ENCODE measurements around the gene MITF.

MITF gene

GRCh38 chr3:69993757-69994156 is 254.5 kb downstream of the MITF start:
- Histone ChIP-seq H3K4me3 (ENCODE audit: low read depth, low read length) (no peak overlapping the region), H3K4me1 (ENCODE audit: control insufficient read depth, insufficient read depth, low read length, unreplicated experiment) (no peaks in the 10 kb centered on the region), H3K79me2 (ENCODE audit: control insufficient read depth, insufficient read depth, low read length, unreplicated experiment) (no peaks in the 10 kb centered on the region), H3K36me3 (ENCODE audit: insufficient read depth, low read length) (no peaks in the 10 kb centered on the region), H3K27ac (ENCODE audit: low read depth, low read length) (no peak overlapping the region), H3K27me3 (ENCODE audit: insufficient read depth, low read length) (peaks cover 46% of the 10 kb centered on the region), H2AFZ (ENCODE audit: low read length, unreplicated experiment) (no peak overlapping the region)

GRCh38 chr3:69994919-69995318 is 255.7 kb downstream of the MITF start:
- Histone ChIP-seq H3K36me3 (ENCODE audit: insufficient read depth, low read length) (no peaks in the 10 kb centered on the region), H3K27me3 (ENCODE audit: insufficient read depth, low read length) (peaks cover 44% of the 10 kb centered on the region)

GRCh38 chr3:69997631-69998307 is 258.5 kb downstream of the MITF start:
- Histone ChIP-seq H3K27me3 (ENCODE audit: insufficient read depth, low read length) (peaks cover 26% of the 10 kb centered on the region), H3K36me3 (ENCODE audit: insufficient read depth, low read length) (no peaks in the 10 kb centered on the region), H3K4me3 (ENCODE audit: low read depth, low read length) (no peak overlapping the region), H3K79me2 (ENCODE audit: control insufficient read depth, insufficient read depth, low read length, unreplicated experiment) (no peaks in the 10 kb centered on the region), H3K27ac (ENCODE audit: low read depth, low read length) (no peak overlapping the region), H3K4me1 (ENCODE audit: control insufficient read depth, insufficient read depth, low read length, unreplicated experiment) (no peaks in the 10 kb centered on the region), H2AFZ (ENCODE audit: low read length, unreplicated experiment) (no peak overlapping the region)

More at GRCh38 chr3:69994919-69995318, 255.7 kb downstream of the MITF start:
- Histone ChIP-seq H3K27ac (ENCODE audit: low read depth, low read length) (no peak overlapping the region), H2AFZ (ENCODE audit: low read length, unreplicated experiment) (no peak overlapping the region), H3K79me2 (ENCODE audit: control insufficient read depth, insufficient read depth, low read length, unreplicated experiment) (no peaks in the 10 kb centered on the region), H3K4me3 (ENCODE audit: low read depth, low read length) (no peak overlapping the region), H3K4me1 (ENCODE audit: control insufficient read depth, insufficient read depth, low read length, unreplicated experiment) (no peaks in the 10 kb centered on the region)

- Histone ChIP-seq H3K36me3 (ENCODE audit: insufficient read depth, low read length) (no peaks in the 10 kb centered on the region), H3K27me3 (ENCODE audit: insufficient read depth, low read length) (peaks cover 18% of the 10 kb centered on the region), H3K79me2 (ENCODE audit: control insufficient read depth, insufficient read depth, low read length, unreplicated experiment) (no peaks in the 10 kb centered on the region), H3K27ac (ENCODE audit: low read depth, low read length) (no peak overlapping the region), H2AFZ (ENCODE audit: low read length, unreplicated experiment) (peak overlapping the region; percentile 72), H3K4me3 (ENCODE audit: low read depth, low read length) (peak overlapping the region; percentile 67), H3K4me1 (ENCODE audit: control insufficient read depth, insufficient read depth, low read length, unreplicated experiment) (no peaks in the 10 kb centered on the region)
Measured at GRCh38 chr3:69998759-69999139, 259.5 kb downstream of the MITF start.

- H2AFZ ChIP-seq (ENCODE audit: low read length, unreplicated experiment) = peak within 1 kb of the TSS; percentile 72
- no peaks in the 10 kb centered on the region for H3K36me3 ChIP-seq (ENCODE audit: insufficient read depth, low read length)
- no peaks in the 10 kb centered on the region for H3K4me1 ChIP-seq (ENCODE audit: control insufficient read depth, insufficient read depth, low read length, unreplicated experiment)
- H3K4me3 ChIP-seq (ENCODE audit: low read depth, low read length) = peak within 1 kb of the TSS; percentile 67
- peaks cover 12% of the 10 kb centered on the region for H3K27me3 ChIP-seq (ENCODE audit: insufficient read depth, low read length)
- no peak within 1 kb of the TSS for H3K27ac ChIP-seq (ENCODE audit: low read depth, low read length)
- no peaks in the 10 kb centered on the region for H3K79me2 ChIP-seq (ENCODE audit: control insufficient read depth, insufficient read depth, low read length, unreplicated experiment)
Measured at GRCh38 chr3:69999140-70000027, 260.1 kb downstream of the MITF start, which contains the start of gene SAMMSON. SAMMSON (plus strand) TSS chr3:69999733.

GRCh38 chr3:70000028-70000410 is 260.8 kb downstream of the MITF start:
- Histone ChIP-seq H2AFZ (ENCODE audit: low read length, unreplicated experiment) (no peak overlapping the region), H3K4me1 (ENCODE audit: control insufficient read depth, insufficient read depth, low read length, unreplicated experiment) (no peaks in the 10 kb centered on the region), H3K27me3 (ENCODE audit: insufficient read depth, low read length) (peaks cover 9% of the 10 kb centered on the region), H3K4me3 (ENCODE audit: low read depth, low read length) (no peak overlapping the region), H3K36me3 (ENCODE audit: insufficient read depth, low read length) (no peaks in the 10 kb centered on the region), H3K79me2 (ENCODE audit: control insufficient read depth, insufficient read depth, low read length, unreplicated experiment) (no peaks in the 10 kb centered on the region), H3K27ac (ENCODE audit: low read depth, low read length) (no peak overlapping the region)

- no peak overlapping the region for H2AFZ ChIP-seq (ENCODE audit: low read length, unreplicated experiment)
- H3K27ac ChIP-seq (ENCODE audit: low read depth, low read length) = no peak overlapping the region
- no peaks in the 10 kb centered on the region for H3K4me1 ChIP-seq (ENCODE audit: control insufficient read depth, insufficient read depth, low read length, unreplicated experiment)
- H3K4me3 ChIP-seq (ENCODE audit: low read depth, low read length) = no peak overlapping the region
- no peaks in the 10 kb centered on the region for H3K36me3 ChIP-seq (ENCODE audit: insufficient read depth, low read length)
- H3K79me2 ChIP-seq (ENCODE audit: control insufficient read depth, insufficient read depth, low read length, unreplicated experiment) = no peaks in the 10 kb centered on the region
- peaks cover 9% of the 10 kb centered on the region for H3K27me3 ChIP-seq (ENCODE audit: insufficient read depth, low read length)
Measured at GRCh38 chr3:70000563-70001081, 261.4 kb downstream of the MITF start.

GRCh38 chr3:70003119-70003518 is 263.9 kb downstream of the MITF start:
- Histone ChIP-seq H3K4me1 (ENCODE audit: control insufficient read depth, insufficient read depth, low read length, unreplicated experiment) (no peaks in the 10 kb centered on the region), H3K79me2 (ENCODE audit: control insufficient read depth, insufficient read depth, low read length, unreplicated experiment) (no peaks in the 10 kb centered on the region), H3K36me3 (ENCODE audit: insufficient read depth, low read length) (no peaks in the 10 kb centered on the region), H3K4me3 (ENCODE audit: low read depth, low read length) (no peak overlapping the region), H3K27ac (ENCODE audit: low read depth, low read length) (no peak overlapping the region), H3K27me3 (ENCODE audit: insufficient read depth, low read length) (peaks cover 7% of the 10 kb centered on the region; the same call in 1 of the 2 replicates), H2AFZ (ENCODE audit: low read length, unreplicated experiment) (no peak overlapping the region)

- Histone ChIP-seq H3K36me3 (ENCODE audit: insufficient read depth, low read length) (no peaks in the 10 kb centered on the region), H3K27me3 (ENCODE audit: insufficient read depth, low read length) (peaks cover 13% of the 10 kb centered on the region), H3K4me1 (ENCODE audit: control insufficient read depth, insufficient read depth, low read length, unreplicated experiment) (no peaks in the 10 kb centered on the region), H3K27ac (ENCODE audit: low read depth, low read length) (no peak overlapping the region), H3K79me2 (ENCODE audit: control insufficient read depth, insufficient read depth, low read length, unreplicated experiment) (no peaks in the 10 kb centered on the region), H3K4me3 (ENCODE audit: low read depth, low read length) (no peak overlapping the region), H2AFZ (ENCODE audit: low read length, unreplicated experiment) (no peak overlapping the region)
Measured at GRCh38 chr3:70006089-70006488, 266.8 kb downstream of the MITF start.

- H3K79me2 ChIP-seq (ENCODE audit: control insufficient read depth, insufficient read depth, low read length, unreplicated experiment) = no peaks in the 10 kb centered on the region
Measured at GRCh38 chr3:70010346-70010745, 271.1 kb downstream of the MITF start.

More at GRCh38 chr3:70010346-70010745, 271.1 kb downstream of the MITF start:
- no peak overlapping the region for H3K4me3 ChIP-seq (ENCODE audit: low read depth, low read length)
- H3K27ac ChIP-seq (ENCODE audit: low read depth, low read length) = no peak overlapping the region
- no peaks in the 10 kb centered on the region for H3K4me1 ChIP-seq (ENCODE audit: control insufficient read depth, insufficient read depth, low read length, unreplicated experiment)
- peaks cover 26% of the 10 kb centered on the region for H3K27me3 ChIP-seq (ENCODE audit: insufficient read depth, low read length)
- H2AFZ ChIP-seq (ENCODE audit: low read length, unreplicated experiment) = no peak overlapping the region
- no peaks in the 10 kb centered on the region for H3K36me3 ChIP-seq (ENCODE audit: insufficient read depth, low read length)
